NT2/D1 (cell line): ENCODE results near the gene KIR3DL2.

ENCODE experiments used
- SUZ12 ChIP-seq: IDR thresholded peaks from 2 replicates; pipeline ENCODE4 v1.6.1; 2011; ENCODE audit not compliant: insufficient read length, insufficient read depth; ENCODE audit errors: extremely low read depth
- YY1 ChIP-seq: IDR thresholded peaks from 2 replicates; pipeline ENCODE4 v1.6.1; 2011; ENCODE audit not compliant: insufficient read length, insufficient read depth

- TF ChIP-seq YY1 (no peak), SUZ12 (no peak)
Measured at GRCh38 chr19:54888239-54888638, 38.0 kb downstream of the KIR3DL2 start.
